ENCODE results near the gene CD82.
"Not testable (repeated sequence)": the region's sequence is repeated elsewhere in the genome, so short reads cannot be mapped to it uniquely, and the experiment has no call there.

CD82 gene

DNA sequence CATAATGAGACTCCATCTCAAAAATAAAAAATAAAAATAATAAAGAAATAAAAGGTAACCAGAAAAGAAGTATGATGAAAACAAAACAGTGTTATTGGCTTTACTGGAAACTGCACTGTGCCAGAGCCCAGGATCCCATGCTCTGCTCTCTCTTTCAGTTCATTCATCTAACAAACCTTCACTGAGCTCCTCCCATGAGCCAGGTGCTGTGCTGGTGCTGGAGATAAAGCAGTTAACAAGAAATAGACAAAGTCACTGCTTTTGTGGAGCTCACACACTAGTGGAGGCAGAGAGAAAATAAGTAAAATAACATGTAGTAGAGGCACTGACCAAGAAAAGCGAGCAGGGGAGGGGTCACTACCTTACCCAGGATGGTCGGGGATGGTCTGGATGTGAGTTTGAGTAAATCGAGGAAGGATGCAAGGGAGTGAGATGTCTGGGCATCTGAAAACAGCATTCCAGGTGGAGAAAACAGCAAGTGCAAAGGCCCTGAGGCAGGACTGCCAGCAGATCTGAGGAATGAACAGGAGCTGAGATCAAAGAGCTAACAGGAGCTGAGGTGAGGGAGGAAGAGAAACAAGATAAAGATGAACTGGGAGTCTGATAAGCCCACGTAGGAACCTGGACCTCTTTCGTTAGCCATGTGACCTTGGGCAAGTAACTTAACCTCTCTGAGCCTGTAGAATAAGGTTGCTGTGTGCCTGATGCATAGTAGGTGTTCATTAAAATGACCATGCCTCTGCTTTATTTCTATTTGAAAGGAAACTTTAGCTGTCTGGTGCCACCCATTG lies 31.3 kb upstream of the CD82 start:
- DNase-seq (ENCODE audit: low read depth in 2 of 2), result no peak

- no peak for DNase-seq (ENCODE audit: low read depth in 2 of 2)
These were observed 30.1 kb upstream of the CD82 start for GRCh38 chr11:44535191-44535980.

GRCh38 chr11:44536788-44537516 lies 28.5 kb upstream of the CD82 start:
- DNase-seq (ENCODE audit: low read depth in 2 of 2), result no peak

DNA sequence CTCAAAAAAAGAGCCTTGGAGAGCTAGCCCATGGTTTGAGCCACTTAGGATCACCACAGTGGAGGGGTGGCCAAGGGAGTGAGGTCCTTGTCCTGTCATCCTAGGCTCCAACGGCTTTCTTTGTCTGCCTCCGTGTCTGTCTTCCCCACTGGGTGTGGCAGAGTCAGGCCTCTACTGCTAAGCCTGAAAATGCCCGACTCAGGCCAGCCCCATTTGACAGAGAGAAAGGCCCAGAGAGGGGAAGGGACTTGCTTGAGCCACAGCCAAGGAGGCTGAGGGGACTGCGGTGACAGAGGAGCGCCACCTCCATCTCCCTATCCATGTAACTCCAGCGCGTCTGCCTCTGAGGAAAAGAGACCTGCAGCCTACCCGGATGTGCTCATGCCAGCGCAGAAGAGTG lies 27.8 kb upstream of the CD82 start:
- DNase-seq (ENCODE audit: low read depth in 2 of 2), result no peak

DNA sequence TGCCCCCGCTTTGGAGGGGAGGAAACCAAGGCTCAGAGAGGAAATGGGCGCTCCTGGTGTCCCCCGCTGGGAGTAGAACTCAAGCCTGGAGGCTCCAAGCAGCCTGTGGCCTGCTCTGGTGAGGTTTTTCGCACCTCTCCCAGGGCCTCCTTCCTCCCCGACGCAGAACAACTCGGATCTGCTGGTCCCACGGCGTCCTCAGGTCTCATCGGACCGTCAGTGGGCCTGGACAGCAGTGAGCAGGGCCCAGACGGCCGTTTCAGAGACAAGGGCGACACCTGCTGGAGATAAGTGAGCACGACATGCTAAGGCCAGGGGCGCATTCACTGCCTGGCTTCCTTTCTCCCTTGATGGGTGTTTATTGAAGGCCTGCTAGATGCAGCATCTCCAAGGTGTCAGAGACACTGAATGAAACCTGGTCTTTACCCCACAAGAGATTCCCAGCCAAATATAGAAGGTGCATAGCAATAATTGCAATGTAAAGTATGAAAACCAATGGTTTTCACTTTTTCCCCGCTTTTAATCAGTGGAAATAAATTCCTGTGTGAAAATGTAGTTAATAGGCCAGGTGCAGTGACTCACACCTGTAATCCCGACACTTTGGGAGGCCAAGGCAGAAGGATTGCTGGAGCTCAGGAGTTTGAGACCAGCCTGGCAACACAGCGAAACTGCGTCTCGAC lies 26.9 kb upstream of the CD82 start:
- DNase-seq (ENCODE audit: low read depth in 2 of 2), result peak; percentile 39 to 41

DNA sequence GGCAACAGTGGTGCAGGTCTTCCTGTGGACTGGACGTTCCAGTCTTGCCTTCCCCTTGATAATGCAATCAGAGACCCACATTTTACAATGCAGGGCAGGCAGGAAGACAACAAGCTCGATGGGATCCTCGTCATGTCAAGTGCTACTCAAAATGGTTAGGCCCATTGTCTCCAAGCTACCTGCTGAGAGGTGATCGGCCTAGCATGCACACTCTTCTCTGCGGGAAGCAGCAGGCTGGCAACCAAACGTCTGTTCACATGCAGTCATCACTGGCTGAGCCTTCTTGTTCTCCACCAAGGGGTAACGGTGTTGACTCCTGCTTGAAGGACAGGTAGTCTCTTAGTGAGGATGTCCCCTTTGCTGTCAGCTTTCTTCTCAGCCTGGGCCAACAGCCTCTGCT lies 25.5 kb upstream of the CD82 start:
- no peak for DNase-seq (ENCODE audit: low read depth in 2 of 2)

DNA sequence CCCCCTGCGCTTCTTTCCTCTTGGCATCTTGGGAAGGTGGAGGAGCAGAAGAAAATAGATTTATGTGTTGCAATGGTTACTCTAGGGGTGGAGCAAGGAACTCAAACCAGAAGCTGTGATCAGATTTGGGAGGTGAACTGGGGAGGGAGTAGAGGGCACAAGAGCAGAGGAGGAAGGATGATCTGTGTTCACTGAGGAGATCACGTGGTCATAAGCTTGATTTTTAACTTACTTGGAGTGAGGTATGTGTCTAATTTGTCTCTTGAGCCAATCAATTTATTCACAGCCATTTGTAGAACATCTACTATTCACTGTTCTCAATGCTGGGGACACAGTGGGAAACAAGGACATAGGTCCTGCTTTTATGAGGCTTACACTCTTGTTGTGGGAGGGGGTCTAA lies 24.8 kb upstream of the CD82 start:
- DNase-seq (ENCODE audit: low read depth in 2 of 2), result no peak

GRCh38 chr11:44542372-44542771 lies 23.1 kb upstream of the CD82 start:
- DNase-seq (ENCODE audit: low read depth in 2 of 2), result no peak

GRCh38 chr11:44546984-44547383 lies 18.5 kb upstream of the CD82 start:
- not testable (repeated sequence) for DNase-seq (ENCODE audit: low read depth in 2 of 2)

DNA sequence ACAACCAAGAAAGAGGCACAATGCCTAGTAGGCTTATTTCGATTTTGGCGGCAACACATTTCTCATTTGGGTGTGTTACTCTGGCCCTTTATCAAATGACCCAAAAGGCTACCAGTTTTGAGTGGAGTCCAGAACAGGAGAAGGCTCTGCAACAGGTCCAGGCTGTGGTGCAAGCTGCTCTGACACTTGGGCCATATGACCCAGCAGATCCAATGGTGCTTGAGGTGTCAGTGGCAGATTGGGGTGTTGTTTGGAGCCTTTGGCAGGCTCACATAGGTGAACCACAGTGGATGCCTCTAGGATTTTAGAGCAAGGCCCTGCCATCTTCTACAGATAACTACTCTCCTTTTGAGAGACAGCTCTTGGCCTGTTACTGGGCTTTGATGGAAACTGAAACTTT lies 17.9 kb upstream of the CD82 start:
- DNase-seq (ENCODE audit: low read depth in 2 of 2), result not testable (repeated sequence)

- DNase-seq (ENCODE audit: low read depth in 2 of 2), result no peak
These were observed 17.3 kb upstream of the CD82 start for GRCh38 chr11:44548032-44548695.

DNA sequence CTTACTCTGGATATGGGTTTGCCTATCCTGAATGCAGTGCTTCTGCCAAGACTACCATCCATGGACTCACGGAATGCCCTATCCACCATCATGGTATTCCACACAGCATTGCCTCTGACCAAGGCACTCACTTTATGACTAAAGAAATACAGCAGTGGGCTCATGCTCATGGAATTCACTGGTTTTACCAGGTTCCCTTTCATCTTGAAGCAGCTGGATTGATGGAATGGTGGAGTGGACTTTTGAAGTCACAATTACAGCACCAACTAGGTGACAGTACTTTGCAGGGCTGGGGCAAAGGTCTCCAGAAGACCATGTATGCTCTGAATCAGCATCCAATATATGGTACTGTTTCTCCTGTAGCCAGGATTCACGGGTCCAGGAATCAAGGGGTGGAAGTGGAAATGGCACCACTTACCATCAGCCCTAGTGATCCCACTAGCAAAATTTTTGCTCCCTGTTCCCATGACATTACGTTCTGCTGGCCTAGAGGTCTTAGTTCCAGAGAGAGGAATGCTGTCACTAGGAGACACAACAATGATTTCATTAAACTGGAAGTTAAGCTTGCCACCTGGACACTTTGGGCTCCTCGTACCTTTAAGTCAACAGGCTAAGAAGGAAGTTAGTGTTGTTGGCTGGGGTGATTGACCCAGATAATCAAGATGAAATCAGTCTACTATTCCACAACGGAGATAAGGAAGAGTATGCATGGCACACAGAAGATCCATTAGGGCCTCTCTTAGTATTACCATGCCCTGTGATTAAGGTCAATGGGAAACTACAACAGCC lies 16.3 kb upstream of the CD82 start:
- DNase-seq (ENCODE audit: low read depth in 2 of 2), result not testable (repeated sequence)

DNA sequence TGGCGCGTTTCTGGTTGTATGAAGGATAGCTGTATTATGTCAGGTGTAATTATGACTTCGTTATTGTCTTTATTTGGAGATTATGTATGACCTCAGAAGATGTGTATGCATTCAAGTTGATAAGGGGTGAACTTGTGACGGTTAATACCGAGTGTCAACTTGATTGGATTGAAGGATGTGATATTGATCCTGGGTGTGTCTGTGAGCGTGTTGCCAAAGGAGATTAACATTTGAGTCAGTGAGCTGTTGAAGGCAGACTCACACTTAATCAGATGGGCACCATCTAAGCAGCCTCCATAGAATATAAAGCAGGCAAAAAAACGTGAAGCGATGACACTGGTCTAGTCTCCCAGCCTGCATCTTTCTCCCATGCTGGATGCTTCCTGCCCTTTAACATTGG lies 15.3 kb upstream of the CD82 start:
- no peak for DNase-seq (ENCODE audit: low read depth in 2 of 2)

DNA sequence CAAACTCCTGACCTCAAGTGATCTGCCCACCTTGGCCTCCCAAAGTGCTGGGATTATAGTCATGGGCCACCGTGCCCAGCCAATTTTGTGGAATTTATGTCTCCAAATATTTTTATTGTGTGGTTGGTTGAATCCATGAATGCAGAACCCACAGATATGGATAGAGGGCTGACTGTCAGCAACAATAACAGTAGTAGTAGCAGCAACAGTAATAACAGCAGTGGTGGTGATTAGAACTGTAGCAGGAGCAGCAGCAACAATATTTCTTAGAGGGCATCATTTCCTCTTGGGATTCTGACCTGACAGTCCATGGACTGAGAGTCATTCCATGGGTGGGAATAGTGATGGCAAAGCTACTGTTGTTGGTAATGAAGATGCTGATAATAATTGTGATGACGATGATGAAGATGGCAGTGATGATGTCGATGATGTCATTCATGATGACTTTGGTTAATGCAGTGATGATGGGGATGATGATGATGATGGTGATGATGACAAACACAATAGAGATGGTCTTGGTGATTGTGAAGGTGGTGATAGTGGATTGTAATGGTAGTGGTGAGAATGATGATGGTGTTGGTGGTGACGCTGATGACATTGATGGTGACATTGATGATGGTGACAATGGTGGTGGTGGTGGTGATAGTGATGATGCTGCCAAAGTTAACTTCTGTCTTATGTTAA lies 13.9 kb upstream of the CD82 start:
- no peak for DNase-seq (ENCODE audit: low read depth in 2 of 2)

GRCh38 chr11:44555031-44555800 lies 10.2 kb upstream of the CD82 start:
- no peak for DNase-seq (ENCODE audit: low read depth in 2 of 2)

- peak; percentile 41 to 52 for DNase-seq (ENCODE audit: low read depth in 2 of 2)
These were observed 8.6 kb upstream of the CD82 start for GRCh38 chr11:44556735-44557409.

- DNase-seq (ENCODE audit: low read depth in 2 of 2), result no peak
These were observed 8.0 kb upstream of the CD82 start for GRCh38 chr11:44557464-44557863.

- DNase-seq (ENCODE audit: low read depth in 2 of 2), result no peak
These were observed 6.1 kb upstream of the CD82 start for GRCh38 chr11:44559207-44559939.
